GM23248 (cell line): ENCODE measurements around the gene TMEM151A. TPM values are rescaled to one million over a fixed set of nuclear protein-coding genes. Genes with fewer than 3 reads are reported as not detected.

Experiments used
- DNase-seq: peaks from one replicate; pipeline ENCODE4 v3.0.0-alpha.2; 2015
- H2AFZ ChIP-seq: fragments of 200-600 bp; sonication (generic); 2 replicates; pipeline ENCODE4 v1.6.1; 2016; ENCODE audit warnings: antibody characterized with exemption
- H3F3A ChIP-seq: fragments of 200-600 bp; sonication (generic); 2 replicates; pipeline ENCODE4 v1.6.1; 2016; ENCODE audit warnings: mild to moderate bottlenecking, antibody characterized with exemption, mixed run types; ENCODE audit not compliant: insufficient read depth
- H3K27ac ChIP-seq: fragments of 200-600 bp; sonication (generic); 2 replicates; pipeline ENCODE4 v1.5.1; 2016; ENCODE audit warnings: mild to moderate bottlenecking
- H3K27me3 ChIP-seq: fragments of 200-600 bp; sonication (generic); replicated peaks from 2 replicates; pipeline ENCODE4 v1.6.1; 2016; ENCODE audit warnings: mild to moderate bottlenecking; ENCODE audit not compliant: insufficient read depth
- H3K36me3 ChIP-seq: fragments of 200-600 bp; sonication (generic); 2 replicates; pipeline ENCODE4 v1.6.1; 2016; ENCODE audit warnings: low read depth, mild to moderate bottlenecking
- H3K4me1 ChIP-seq: fragments of 200-600 bp; sonication (generic); 2 replicates; pipeline ENCODE4 v1.6.1; 2016; ENCODE audit warnings: mild to moderate bottlenecking; ENCODE audit not compliant: insufficient read depth
- H3K4me2 ChIP-seq: fragments of 200-600 bp; sonication (generic); one replicate; pipeline ENCODE4 v1.6.1; 2016; ENCODE audit warnings: mild to moderate bottlenecking; ENCODE audit not compliant: unreplicated experiment
- H3K4me3 ChIP-seq: fragments of 200-600 bp; sonication (generic); 2 replicates; pipeline ENCODE4 v1.5.1; 2016; ENCODE audit warnings: mild to moderate bottlenecking
- H3K79me2 ChIP-seq: fragments of 200-600 bp; sonication (generic); 2 replicates; pipeline ENCODE4 v1.6.1; 2016; ENCODE audit warnings: mild to moderate bottlenecking; ENCODE audit not compliant: insufficient read depth
- H3K9ac ChIP-seq: fragments of 200-600 bp; sonication (generic); 2 replicates; pipeline ENCODE4 v1.6.1; 2016; ENCODE audit warnings: mild to moderate bottlenecking
- H3K9me2 ChIP-seq: fragments of 200-600 bp; sonication (generic); 2 replicates; pipeline ENCODE4 v1.6.1; 2016; ENCODE audit warnings: mixed run types, mild to moderate bottlenecking, moderate library complexity; ENCODE audit not compliant: insufficient read depth
- H3K9me3 ChIP-seq: fragments of 200-600 bp; sonication (generic); one replicate; pipeline ENCODE4 v1.6.1; 2017; ENCODE audit warnings: low read depth
- H4K20me1 ChIP-seq: fragments of 200-600 bp; sonication (generic); 2 replicates; pipeline ENCODE4 v1.6.0; 2016; ENCODE audit not compliant: insufficient read depth
- EZH2 ChIP-seq: fragments of 200-600 bp; sonication (generic); IDR thresholded peaks from 2 replicates; pipeline ENCODE4 v1.6.1; 2018; ENCODE audit warnings: antibody characterized with exemption, mild to moderate bottlenecking; ENCODE audit not compliant: insufficient read depth, poor library complexity, severe bottlenecking
- EZH2phosphoT487 ChIP-seq: fragments of 200-600 bp; sonication (generic); IDR thresholded peaks from 2 replicates; pipeline ENCODE4 v1.6.1; 2018; ENCODE audit warnings: antibody characterized with exemption, moderate library complexity, mild to moderate bottlenecking, low read depth; ENCODE audit not compliant: insufficient read depth
- WGBS, 2 experiments: methylation state at CpG; one replicate each; pipeline ENCODE4 v1.1.6; 2015 to 2017; ENCODE audit warnings: low lambda C conversion rate in 2 of 2, low coverage in 1 of 2; ENCODE audit errors: missing lambda C conversion rate in 2 of 2; 5-methylcytosine and 5-hydroxymethylcytosine counted together
- in situ Hi-C: fragments of 300-500 bp; cut with MboI; formaldehyde crosslinking; loops from 2 replicates; pipeline ENCODE4 v1.15.0; 2020
- polyA plus RNA-seq: library from polyadenylated mRNA; unstranded; fragments of >200 nt; fragmentation: Nextera tagmentation; extraction: Ambion mirVana; gene quantifications from 2 replicates; pipeline ENCODE4 v1.2.1, GENCODE V29; 2016
- total RNA-seq: library from RNA; depleted of rRNA; stranded (reverse); fragments of >200 nt; shearing (Covaris generic); gene quantifications from 2 replicates; pipeline ENCODE4 v1.2.3, GENCODE V29; 2014

Gene TMEM151A
- total and polyA plus RNA-seq, 2 experiments from 2014 or later: 0.19 to 0.54 TPM

DNA sequence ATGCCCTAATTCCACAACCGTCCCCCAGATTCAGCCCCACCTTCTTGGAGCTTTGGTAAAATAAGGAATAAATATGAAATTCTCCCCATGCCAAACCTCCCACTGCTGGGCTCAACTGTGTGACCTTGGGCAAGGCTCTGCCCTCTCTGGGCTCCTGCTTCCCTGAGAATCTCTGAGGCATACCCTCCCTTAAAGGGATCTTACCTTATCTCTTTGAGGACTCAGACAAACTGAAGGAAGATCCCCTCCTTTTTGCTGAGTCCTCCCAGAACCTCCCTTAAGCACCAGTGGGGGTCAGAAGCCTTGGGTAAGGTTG is 22.4 kb downstream of the TMEM151A start:
- peak overlapping the region; percentile 94 for H3K9ac ChIP-seq
- peaks cover 21% of the 10 kb centered on the region for H3F3A ChIP-seq
- peak overlapping the region; percentile 97 for H3K4me2 ChIP-seq
- H3K36me3 ChIP-seq: no peaks in the 10 kb centered on the region
- no peak for TF ChIP-seq EZH2phosphoT487
- TF ChIP-seq EZH2: no peak
- no peaks in the 10 kb centered on the region for H3K9me3 ChIP-seq
- no peaks in the 10 kb centered on the region for H3K27me3 ChIP-seq
- WGBS, 2 experiments: 0% methylated on average over 1 of the region's 1 CpG
- H3K79me2 ChIP-seq: peaks cover 32% of the 10 kb centered on the region
- H3K27ac ChIP-seq: peak overlapping the region; percentile 94
- H4K20me1 ChIP-seq: no peaks in the 10 kb centered on the region
- in situ Hi-C loops: no loop called here
- peaks cover 21% of the 10 kb centered on the region for H3K4me1 ChIP-seq
- no peak overlapping the region for H2AFZ ChIP-seq
- no peaks in the 10 kb centered on the region for H3K9me2 ChIP-seq
- peak; percentile 31 for DNase-seq
- H3K4me3 ChIP-seq: peak overlapping the region; percentile 87

DNA sequence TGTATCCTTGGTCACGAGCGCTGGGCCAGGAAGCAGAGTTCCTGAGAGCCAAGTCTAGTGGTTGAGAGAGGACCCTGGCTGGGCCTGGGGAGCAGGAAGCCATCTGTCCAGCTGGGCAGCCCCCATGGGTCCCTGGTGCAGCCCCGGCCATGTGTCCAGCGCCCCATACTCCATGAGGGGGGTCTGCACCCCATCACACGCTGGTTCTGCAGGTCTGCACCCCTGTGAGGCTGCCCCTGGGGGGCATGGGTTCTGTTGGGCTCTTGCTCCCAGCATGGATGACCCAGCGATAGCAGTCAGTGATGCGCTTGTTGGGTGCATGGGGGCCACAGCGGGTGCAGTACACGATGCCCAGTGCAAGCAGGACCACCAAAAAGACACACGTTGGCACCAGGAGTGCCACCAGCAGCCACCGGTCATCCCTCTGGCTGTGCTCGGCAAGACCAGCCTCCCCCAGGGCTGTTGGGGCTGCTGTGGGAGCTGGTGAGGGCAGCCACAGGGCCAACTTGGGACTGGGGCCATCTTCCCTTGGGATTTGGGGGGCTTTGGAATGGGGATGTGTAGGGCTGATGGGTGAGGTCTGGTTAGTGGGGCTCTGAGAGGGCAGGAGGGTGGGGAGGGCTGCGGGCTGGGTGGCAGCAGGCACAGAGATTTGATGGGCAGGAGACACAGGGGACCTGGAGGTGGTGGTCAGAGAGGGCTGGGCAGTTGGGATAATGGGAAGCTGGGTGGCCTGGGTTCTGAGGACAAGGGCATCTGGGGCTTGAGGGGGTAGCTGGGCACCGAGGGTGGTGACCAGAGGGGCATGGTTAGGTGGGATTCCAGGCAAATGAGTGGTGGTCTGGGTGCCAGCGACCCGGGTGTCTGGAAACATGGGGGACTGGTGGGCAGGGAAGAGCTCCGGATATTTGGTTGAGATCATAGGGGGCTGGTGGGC is 23.1 kb downstream of the TMEM151A start:
- H3K9me3 ChIP-seq: no peaks in the 10 kb centered on the region
- WGBS, 2 experiments: 6 to 8% methylated on average over 17 of the region's 17 CpGs
- in situ Hi-C loops: no loop called here
- H3K27ac ChIP-seq: peak overlapping the region; percentile 94
- H3K79me2 ChIP-seq: peaks cover 32% of the 10 kb centered on the region
- DNase-seq: peak; percentile 26
- H3K27me3 ChIP-seq: no peaks in the 10 kb centered on the region
- H3F3A ChIP-seq: peaks cover 22% of the 10 kb centered on the region
- H3K9ac ChIP-seq: peak overlapping the region; percentile 94
- H4K20me1 ChIP-seq: no peaks in the 10 kb centered on the region
- H3K9me2 ChIP-seq: no peaks in the 10 kb centered on the region
- peak overlapping the region; percentile 87 for H3K4me3 ChIP-seq
- peaks cover 23% of the 10 kb centered on the region for H3K4me1 ChIP-seq
- H3K36me3 ChIP-seq: no peaks in the 10 kb centered on the region
- peak overlapping the region; percentile 97 for H3K4me2 ChIP-seq
- TF ChIP-seq EZH2 (no peak), EZH2phosphoT487 (no peak)
- H2AFZ ChIP-seq: no peak overlapping the region

GRCh38 chr11:66315498-66315885 is 23.8 kb downstream of the TMEM151A start:
- H3F3A ChIP-seq: peaks cover 20% of the 10 kb centered on the region
- peak; percentile 64 for DNase-seq
- peak overlapping the region; percentile 94 for H3K27ac ChIP-seq
- peak overlapping the region; percentile 97 for H3K4me2 ChIP-seq
- H3K9me3 ChIP-seq: no peaks in the 10 kb centered on the region
- no peaks in the 10 kb centered on the region for H3K36me3 ChIP-seq
- H3K4me3 ChIP-seq: peak overlapping the region; percentile 87
- H3K9ac ChIP-seq: peak overlapping the region; percentile 94
- 6 to 9% methylated on average over 12 to 13 of the region's 14 CpGs for WGBS, 2 experiments
- H3K4me1 ChIP-seq: peaks cover 23% of the 10 kb centered on the region
- in situ Hi-C loops: no loop called here
- TF ChIP-seq EZH2phosphoT487: no peak
- no peak for TF ChIP-seq EZH2
- H3K27me3 ChIP-seq: no peaks in the 10 kb centered on the region
- H2AFZ ChIP-seq: no peak overlapping the region
- H4K20me1 ChIP-seq: no peaks in the 10 kb centered on the region
- no peaks in the 10 kb centered on the region for H3K9me2 ChIP-seq
- H3K79me2 ChIP-seq: peaks cover 32% of the 10 kb centered on the region

DNA sequence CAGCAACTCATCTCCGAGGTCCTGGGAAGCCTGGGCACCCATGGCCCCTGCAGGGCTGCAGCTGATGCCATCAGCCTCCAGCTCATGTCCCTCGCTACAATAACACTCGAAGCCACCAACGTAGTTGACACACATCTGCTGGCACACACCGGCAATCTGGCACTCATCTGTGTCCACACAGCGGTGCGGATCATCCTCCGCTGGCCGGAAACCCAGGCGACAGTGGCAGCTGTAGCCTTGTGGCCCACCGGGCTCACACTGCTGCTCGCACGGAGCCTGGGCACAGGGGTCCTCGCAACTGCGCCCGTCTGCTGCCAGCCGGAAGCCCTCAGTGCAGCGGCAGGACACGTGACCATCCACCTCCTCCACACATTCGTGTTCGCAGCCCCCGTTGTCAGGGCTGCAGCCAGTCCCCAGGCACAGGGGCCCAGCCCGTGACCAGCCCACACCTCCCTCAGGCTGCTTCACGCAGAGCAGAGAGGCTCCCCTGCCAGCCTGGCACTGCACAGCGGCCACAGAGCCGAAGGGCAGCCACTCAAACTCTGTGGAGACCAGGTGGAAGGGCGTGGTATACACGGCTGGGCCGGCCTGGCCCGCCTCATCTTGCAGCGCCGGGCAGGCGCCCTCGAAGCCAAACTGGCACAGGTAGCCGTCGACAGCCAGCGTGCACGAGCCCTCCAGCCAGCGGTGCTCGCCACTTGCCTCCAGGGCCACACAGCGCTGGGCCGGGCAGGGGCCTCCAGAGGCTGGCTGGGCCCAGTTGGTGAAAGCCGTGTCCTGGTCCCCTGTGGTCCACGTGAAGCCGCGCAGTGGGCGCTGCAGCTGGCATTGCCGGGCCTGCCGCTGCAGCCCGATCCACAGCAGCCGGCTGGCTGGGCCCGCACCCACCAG is 24.5 kb downstream of the TMEM151A start:
- peak overlapping the region; percentile 87 for H3K4me3 ChIP-seq
- H2AFZ ChIP-seq: no peak overlapping the region
- H3K27ac ChIP-seq: peak overlapping the region; percentile 94
- peak overlapping the region; percentile 97 for H3K4me2 ChIP-seq
- no peaks in the 10 kb centered on the region for H4K20me1 ChIP-seq
- H3K4me1 ChIP-seq: peaks cover 23% of the 10 kb centered on the region
- peak overlapping the region; percentile 94 for H3K9ac ChIP-seq
- H3K27me3 ChIP-seq: no peaks in the 10 kb centered on the region
- no peaks in the 10 kb centered on the region for H3K9me3 ChIP-seq
- TF ChIP-seq EZH2 (no peak), EZH2phosphoT487 (no peak)
- in situ Hi-C loops: no loop called here
- peaks cover 13% of the 10 kb centered on the region for H3F3A ChIP-seq
- H3K9me2 ChIP-seq: no peaks in the 10 kb centered on the region
- DNase-seq: peak; percentile 63
- H3K79me2 ChIP-seq: peaks cover 32% of the 10 kb centered on the region
- H3K36me3 ChIP-seq: no peaks in the 10 kb centered on the region
- 1 to 2% methylated on average over 31 to 50 of the region's 52 CpGs for WGBS, 2 experiments
